ENCODE data around the gene ENOX1.

Gene ENOX1

DNA sequence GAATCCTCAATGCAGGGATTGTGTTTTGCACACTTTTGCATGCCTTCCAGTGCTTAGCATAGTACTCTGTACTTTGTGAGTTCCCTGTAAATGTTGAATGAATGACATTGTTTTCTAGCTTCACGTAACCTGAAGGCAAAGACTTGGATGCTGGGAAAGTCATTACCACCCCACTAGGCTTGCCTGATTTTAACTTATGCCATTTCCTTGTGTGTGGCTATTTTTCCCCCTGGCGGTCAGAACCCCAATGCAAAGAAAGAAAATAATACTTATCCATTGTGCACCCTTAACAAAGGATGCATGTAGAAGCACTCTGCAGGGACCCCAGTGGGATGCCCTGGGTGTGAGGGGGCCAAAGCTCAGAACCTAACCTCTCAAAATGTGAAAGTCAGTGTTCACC is 1.2 kb upstream of the ENOX1 start:
- peak; percentile 50 for TF ChIP-seq CTCF (IDR thresholded peaks at IDR 0.05; ENCODE audit: control insufficient read depth, insufficient read depth, low read depth, low read length, missing control alignments)
- no peak for DNase-seq (ENCODE audit: low read depth)
- no peak overlapping the region for H3K4me3 ChIP-seq (ENCODE audit: control insufficient read depth, low read depth, low read length)

- peak overlapping the region; percentile 63 for H3K4me3 ChIP-seq (ENCODE audit: control insufficient read depth, low read depth, low read length)
- no peak for DNase-seq (ENCODE audit: low read depth)
- no peak for TF ChIP-seq CTCF (IDR thresholded peaks at IDR 0.05; ENCODE audit: control insufficient read depth, insufficient read depth, low read depth, low read length, missing control alignments)
Observed at GRCh38 chr13:43787518-43787891, 733 bp upstream of the ENOX1 start.

DNA sequence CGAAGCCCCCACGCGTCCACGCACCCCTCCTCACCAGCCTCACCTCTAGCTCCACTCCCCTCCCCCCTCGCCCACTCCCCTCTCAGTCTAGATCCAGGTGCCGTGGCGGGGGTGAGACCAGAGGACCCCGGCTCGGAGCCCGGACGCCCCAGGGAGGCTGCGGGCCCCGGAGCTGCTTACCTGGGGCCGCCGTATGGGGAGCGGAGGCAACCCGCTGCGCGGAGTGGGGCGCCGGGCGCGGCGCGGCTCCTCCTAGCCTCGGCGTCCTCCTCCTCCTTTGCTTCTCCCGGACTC is 353 bp downstream of the ENOX1 start:
- no peak for DNase-seq (ENCODE audit: low read depth)
- TF ChIP-seq CTCF (IDR thresholded peaks at IDR 0.05; ENCODE audit: control insufficient read depth, insufficient read depth, low read depth, low read length, missing control alignments): no peak
- H3K4me3 ChIP-seq (ENCODE audit: control insufficient read depth, low read depth, low read length): peak overlapping the region; percentile 63

DNA sequence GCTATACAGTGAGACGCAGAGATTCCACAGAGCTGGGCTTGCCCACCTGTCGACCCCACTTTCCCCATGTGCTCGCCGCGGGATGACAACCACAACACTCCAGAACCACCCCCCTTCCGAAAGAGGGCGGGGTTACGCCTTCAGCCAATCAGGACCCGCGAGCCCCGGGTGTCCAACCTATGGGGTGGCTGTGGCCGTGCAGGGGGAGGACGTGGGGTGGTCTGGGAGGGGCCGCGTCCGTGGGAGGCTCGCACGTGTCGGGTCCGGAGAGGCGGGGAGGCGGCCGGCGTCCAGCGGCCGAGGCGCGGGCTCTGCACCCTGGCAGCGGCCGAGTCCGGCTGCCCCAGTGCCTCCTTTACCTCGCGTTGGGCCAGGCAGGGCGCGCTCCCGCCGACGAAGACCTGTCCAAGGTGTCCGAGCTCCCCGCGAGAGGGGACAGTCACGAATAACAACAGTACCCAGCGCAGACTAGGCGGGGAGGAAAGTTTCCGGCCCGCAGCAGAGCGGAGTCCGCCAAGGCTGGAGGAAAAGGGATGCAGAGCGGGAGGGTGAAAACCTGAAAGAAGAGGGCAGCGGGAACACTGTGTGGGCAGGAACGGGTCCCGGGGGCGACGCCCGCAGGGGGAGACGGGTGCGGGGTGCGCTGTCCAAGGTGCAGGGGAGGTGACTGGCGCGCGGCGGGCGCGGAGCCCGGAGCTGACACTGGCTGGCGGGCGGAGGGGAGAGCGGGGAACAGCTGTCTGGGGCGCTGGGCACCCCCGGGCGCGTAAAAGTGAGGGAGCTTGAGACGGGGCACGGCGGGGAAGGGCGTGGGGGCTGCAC is 911 bp downstream of the ENOX1 start:
- TF ChIP-seq CTCF (IDR thresholded peaks at IDR 0.05; ENCODE audit: control insufficient read depth, insufficient read depth, low read depth, low read length, missing control alignments): no peak
- H3K4me3 ChIP-seq (ENCODE audit: control insufficient read depth, low read depth, low read length): peak overlapping the region; percentile 63
- DNase-seq (ENCODE audit: low read depth): no peak

GRCh38 chr13:43785261-43785649 is 1.5 kb downstream of the ENOX1 start:
- no peak for TF ChIP-seq CTCF (IDR thresholded peaks at IDR 0.05; ENCODE audit: control insufficient read depth, insufficient read depth, low read depth, low read length, missing control alignments)
- DNase-seq (ENCODE audit: low read depth): no peak
- H3K4me3 ChIP-seq (ENCODE audit: control insufficient read depth, low read depth, low read length): peak overlapping the region; percentile 63

DNA sequence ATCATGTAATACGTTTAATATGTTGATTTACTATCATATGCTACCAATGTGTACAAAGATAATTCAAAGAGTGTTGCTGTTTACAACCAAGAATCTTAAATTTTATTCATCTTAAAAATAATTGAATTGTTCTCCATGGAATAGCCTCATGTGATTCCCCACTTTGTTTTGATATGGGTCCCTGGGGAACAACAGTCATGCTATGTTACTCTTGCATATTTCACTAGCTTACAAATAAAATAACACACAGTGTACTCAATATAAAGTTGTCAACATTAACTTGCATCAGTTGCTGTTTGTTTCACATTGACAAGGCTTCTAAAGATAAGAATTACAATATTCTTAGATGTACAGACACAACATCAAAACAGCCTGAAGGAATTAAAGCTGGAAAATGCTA is 2.3 kb downstream of the ENOX1 start:
- no peak for TF ChIP-seq CTCF (IDR thresholded peaks at IDR 0.05; ENCODE audit: control insufficient read depth, insufficient read depth, low read depth, low read length, missing control alignments)

More for the DNA sequence above, 2.3 kb downstream of the ENOX1 start:
- H3K4me3 ChIP-seq (ENCODE audit: control insufficient read depth, low read depth, low read length): no peak overlapping the region
- DNase-seq (ENCODE audit: low read depth): no peak

Data from AG09309 (cell line).